Tibial nerve (tissue), 4 donors: ENCODE results near the gene ZNF467.

Experiments
- CTCF ChIP-seq, 5 experiments: fragments of 200-600 bp in 3 of 5; fragments of 450-650 bp in 2 of 5; sonication (generic) in 3 of 5; IDR thresholded peaks; one replicate each; pipeline ENCODE4 v1.5.1; 2016 to 2019; ENCODE audit warnings: antibody characterized with exemption in 5 of 5, mild to moderate bottlenecking in 3 of 5, moderate library complexity in 2 of 5
- EP300 ChIP-seq, 2 donors: sonication (generic); formaldehyde crosslinking; IDR thresholded peaks; one replicate each; pipeline ENCODE4 v1.6.1; 2017; ENCODE audit warnings: antibody characterized with exemption in 2 of 2, mild to moderate bottlenecking in 1 of 2
- POLR2A ChIP-seq, 2 donors: fragments of 450-650 bp; IDR thresholded peaks; one replicate each; pipeline ENCODE4 v1.6.1; 2017; ENCODE audit warnings: antibody characterized with exemption in 2 of 2, mild to moderate bottlenecking in 2 of 2, moderate library complexity in 2 of 2

- TF ChIP-seq CTCF (IDR thresholded peaks at IDR 0.05) (no peak), POLR2A (IDR thresholded peaks at IDR 0.05) (no peak), EP300 (IDR thresholded peaks at IDR 0.05) (no peak)
These were observed 9.4 kb upstream of the ZNF467 start for GRCh38 chr7:149782682-149783345.
